Gastrocnemius medialis (tissue), 4 donors: ENCODE results near the gene DYSF.

Experiments used
- POLR2A ChIP-seq, 2 donors: fragments of 450-650 bp; IDR thresholded peaks; one replicate each; pipeline ENCODE4 v1.6.1; 2017; ENCODE audit warnings: antibody characterized with exemption in 2 of 2, mild to moderate bottlenecking in 2 of 2, moderate library complexity in 2 of 2
- TF ChIP-seq, protein P1 (sequence below), 5 experiments: fragments of 450-650 bp in 3 of 5; fragments of 200-600 bp in 2 of 5; sonication (generic) in 2 of 5; IDR thresholded peaks in 4 of 5; conservative IDR thresholded peaks in 1 of 5; 1 replicate in 4 of 5; 2 replicates in 1 of 5; pipeline ENCODE4 v1.5.1; 2016 to 2019; ENCODE audit warnings: antibody characterized with exemption in 5 of 5, mild to moderate bottlenecking in 3 of 5, moderate library complexity in 3 of 5

DNA sequence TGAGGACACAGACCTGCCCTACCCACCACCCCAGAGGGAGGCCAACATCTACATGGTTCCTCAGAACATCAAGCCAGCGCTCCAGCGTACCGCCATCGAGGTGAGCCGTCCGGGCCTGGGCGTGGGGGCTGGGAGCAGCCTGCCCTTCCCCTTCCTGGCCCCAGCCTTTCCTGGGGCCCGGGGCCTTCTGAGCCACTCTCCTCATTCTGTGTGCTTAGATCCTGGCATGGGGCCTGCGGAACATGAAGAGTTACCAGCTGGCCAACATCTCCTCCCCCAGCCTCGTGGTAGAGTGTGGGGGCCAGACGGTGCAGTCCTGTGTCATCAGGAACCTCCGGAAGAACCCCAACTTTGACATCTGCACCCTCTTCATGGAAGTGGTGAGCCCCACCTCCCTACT is 157.9 kb downstream of the DYSF start:
- TF ChIP-seq POLR2A (IDR thresholded peaks at IDR 0.05): no peak
- TF ChIP-seq, protein P1, sequence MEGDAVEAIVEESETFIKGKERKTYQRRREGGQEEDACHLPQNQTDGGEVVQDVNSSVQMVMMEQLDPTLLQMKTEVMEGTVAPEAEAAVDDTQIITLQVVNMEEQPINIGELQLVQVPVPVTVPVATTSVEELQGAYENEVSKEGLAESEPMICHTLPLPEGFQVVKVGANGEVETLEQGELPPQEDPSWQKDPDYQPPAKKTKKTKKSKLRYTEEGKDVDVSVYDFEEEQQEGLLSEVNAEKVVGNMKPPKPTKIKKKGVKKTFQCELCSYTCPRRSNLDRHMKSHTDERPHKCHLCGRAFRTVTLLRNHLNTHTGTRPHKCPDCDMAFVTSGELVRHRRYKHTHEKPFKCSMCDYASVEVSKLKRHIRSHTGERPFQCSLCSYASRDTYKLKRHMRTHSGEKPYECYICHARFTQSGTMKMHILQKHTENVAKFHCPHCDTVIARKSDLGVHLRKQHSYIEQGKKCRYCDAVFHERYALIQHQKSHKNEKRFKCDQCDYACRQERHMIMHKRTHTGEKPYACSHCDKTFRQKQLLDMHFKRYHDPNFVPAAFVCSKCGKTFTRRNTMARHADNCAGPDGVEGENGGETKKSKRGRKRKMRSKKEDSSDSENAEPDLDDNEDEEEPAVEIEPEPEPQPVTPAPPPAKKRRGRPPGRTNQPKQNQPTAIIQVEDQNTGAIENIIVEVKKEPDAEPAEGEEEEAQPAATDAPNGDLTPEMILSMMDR (IDR thresholded peaks at IDR 0.05 in 4 of 5, conservative IDR thresholded peaks at IDR 0.05 in 1 of 5): no peak
